ENCODE data around the gene ATL2.

DNA sequence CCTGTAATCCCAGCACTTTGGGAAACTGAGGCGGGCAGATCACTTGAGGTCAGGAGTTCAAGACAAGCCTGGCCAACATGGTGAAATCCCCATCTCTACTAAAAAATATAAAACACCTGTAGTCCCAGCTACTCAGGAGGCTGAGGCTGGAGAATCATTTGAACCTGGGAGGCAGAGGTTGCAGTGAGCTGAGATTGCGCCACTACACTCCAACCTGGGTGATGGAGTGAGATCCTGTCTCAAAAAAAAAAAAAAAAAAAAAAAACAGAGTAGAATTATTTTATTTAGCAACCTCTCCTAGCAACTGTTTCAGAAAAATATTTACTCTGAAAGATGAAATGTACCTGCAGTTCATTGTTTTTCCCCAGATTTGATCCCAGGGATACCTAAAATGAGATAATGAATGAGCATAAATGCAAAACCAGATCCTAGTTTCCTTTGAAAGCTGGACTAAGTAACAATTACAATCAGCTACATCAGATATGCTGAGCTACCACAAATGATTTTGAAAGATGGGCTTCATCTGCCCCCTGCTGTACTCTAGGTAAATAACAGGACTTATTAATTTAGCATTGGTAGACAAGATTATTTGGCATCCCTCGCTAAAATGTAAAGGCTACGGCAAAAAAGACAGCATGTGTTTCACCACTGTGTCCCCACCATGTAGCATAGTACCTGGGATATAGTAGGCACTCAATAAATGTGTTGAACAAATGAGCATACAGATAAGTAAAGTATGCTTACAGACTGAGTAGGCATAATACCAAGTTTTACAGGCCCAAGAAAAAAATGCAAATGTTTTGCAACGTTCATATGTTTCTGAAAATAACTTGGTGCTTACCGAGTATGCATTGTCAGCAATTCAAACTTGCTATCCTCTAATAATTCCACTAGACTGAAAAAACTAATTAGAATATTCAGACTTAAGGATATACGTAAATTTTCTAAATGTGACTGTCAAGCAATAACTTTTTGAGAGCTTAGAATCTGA is 102.5 kb downstream of the ATL2 start:
- TF ChIP-seq, protein P1, sequence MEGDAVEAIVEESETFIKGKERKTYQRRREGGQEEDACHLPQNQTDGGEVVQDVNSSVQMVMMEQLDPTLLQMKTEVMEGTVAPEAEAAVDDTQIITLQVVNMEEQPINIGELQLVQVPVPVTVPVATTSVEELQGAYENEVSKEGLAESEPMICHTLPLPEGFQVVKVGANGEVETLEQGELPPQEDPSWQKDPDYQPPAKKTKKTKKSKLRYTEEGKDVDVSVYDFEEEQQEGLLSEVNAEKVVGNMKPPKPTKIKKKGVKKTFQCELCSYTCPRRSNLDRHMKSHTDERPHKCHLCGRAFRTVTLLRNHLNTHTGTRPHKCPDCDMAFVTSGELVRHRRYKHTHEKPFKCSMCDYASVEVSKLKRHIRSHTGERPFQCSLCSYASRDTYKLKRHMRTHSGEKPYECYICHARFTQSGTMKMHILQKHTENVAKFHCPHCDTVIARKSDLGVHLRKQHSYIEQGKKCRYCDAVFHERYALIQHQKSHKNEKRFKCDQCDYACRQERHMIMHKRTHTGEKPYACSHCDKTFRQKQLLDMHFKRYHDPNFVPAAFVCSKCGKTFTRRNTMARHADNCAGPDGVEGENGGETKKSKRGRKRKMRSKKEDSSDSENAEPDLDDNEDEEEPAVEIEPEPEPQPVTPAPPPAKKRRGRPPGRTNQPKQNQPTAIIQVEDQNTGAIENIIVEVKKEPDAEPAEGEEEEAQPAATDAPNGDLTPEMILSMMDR (IDR thresholded peaks at IDR 0.05; ENCODE audit: control extremely low read depth in 1 of 3, insufficient read depth in 1 of 3, low read depth in 1 of 3, low read length in 3 of 3), result peak in 2 of 3 experiments; percentile 39 to 49; a peak in 2 of 4 replicates
- TF ChIP-seq, protein P2, sequence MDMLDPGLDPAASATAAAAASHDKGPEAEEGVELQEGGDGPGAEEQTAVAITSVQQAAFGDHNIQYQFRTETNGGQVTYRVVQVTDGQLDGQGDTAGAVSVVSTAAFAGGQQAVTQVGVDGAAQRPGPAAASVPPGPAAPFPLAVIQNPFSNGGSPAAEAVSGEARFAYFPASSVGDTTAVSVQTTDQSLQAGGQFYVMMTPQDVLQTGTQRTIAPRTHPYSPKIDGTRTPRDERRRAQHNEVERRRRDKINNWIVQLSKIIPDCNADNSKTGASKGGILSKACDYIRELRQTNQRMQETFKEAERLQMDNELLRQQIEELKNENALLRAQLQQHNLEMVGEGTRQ (IDR thresholded peaks at IDR 0.05; ENCODE audit: low read length), result no peak
- TF ChIP-seq EZH2 (IDR thresholded peaks at IDR 0.05; ENCODE audit: low read depth, low read length, severe bottlenecking) (no peak), RBBP5 (IDR thresholded peaks at IDR 0.05; ENCODE audit: borderline replicate concordance, low read depth, low read length) (no peak), EP300 (IDR thresholded peaks at IDR 0.05; ENCODE audit: borderline replicate concordance in 1 of 2, low read depth in 2 of 2, low read length in 2 of 2) (no peak), HDAC2 (IDR thresholded peaks at IDR 0.05; ENCODE audit: borderline replicate concordance in 1 of 2, low read depth in 2 of 2, low read length in 2 of 2) (no peak), TCF12 (IDR thresholded peaks at IDR 0.05; ENCODE audit: low read depth, low read length) (no peak), POLR2A (IDR thresholded peaks at IDR 0.05; ENCODE audit: control extremely low read depth in 1 of 2, low read depth in 2 of 2, low read length in 2 of 2) (no peak), CEBPB (IDR thresholded peaks at IDR 0.05; ENCODE audit: low read depth, low read length) (no peak), POLR2AphosphoS5 (IDR thresholded peaks at IDR 0.05; ENCODE audit: low read depth, low read length) (no peak), ZNF274 (IDR thresholded peaks at IDR 0.05; ENCODE audit: borderline replicate concordance, extremely low read depth, low read length) (no peak)
- TF ChIP-seq, protein P3, sequence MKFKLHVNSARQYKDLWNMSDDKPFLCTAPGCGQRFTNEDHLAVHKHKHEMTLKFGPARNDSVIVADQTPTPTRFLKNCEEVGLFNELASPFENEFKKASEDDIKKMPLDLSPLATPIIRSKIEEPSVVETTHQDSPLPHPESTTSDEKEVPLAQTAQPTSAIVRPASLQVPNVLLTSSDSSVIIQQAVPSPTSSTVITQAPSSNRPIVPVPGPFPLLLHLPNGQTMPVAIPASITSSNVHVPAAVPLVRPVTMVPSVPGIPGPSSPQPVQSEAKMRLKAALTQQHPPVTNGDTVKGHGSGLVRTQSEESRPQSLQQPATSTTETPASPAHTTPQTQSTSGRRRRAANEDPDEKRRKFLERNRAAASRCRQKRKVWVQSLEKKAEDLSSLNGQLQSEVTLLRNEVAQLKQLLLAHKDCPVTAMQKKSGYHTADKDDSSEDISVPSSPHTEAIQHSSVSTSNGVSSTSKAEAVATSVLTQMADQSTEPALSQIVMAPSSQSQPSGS (IDR thresholded peaks at IDR 0.05; ENCODE audit: low read length), result no peak

Data from H1 (cell line).